ENCODE results near the gene PRDM5. TPM values are rescaled to one million over a fixed set of nuclear protein-coding genes. Genes with fewer than 3 reads are reported as not detected.

Gene PRDM5
- total RNA-seq, 5 donors from 2014 or later (not counting 1 experiment from before 2014, with no cell fraction given), result 0.47 to 1.4 (median 0.86) TPM; not detected in 1

- no peaks in the 10 kb centered on the region for H3K27me3 ChIP-seq (replicated peaks in 1 of 2; ENCODE audit: control insufficient read depth in 2 of 2, extremely low read depth in 1 of 2, insufficient read depth in 2 of 2, low read length in 1 of 2)
- Mint-ChIP-seq H3K36me3 (no peaks in the 10 kb centered on the region), H3K9me3 (peaks cover 0 to 10% (median 5%) of the 10 kb centered on the region in 3 donors), H3K4me3 (no peak overlapping the region), H3K27me3 (peaks cover 0 to 2% of the 10 kb centered on the region in 2 donors), H3K27ac (no peak overlapping the region), H3K4me1 (no peaks in the 10 kb centered on the region)
- POLR2A ChIA-PET, result no interaction called here
- ATAC-seq (replicated peaks in 1 of 4) (no peak), DNase-seq (no peak)
- CTCF ChIA-PET, result no interaction called here
- no peak overlapping the region for H3K27ac ChIP-seq (ENCODE audit: low read length)
- H3K4me1 ChIP-seq (ENCODE audit: control insufficient read depth in 1 of 2, extremely low read depth in 1 of 2, insufficient read depth in 2 of 2, low read length in 2 of 2), result no peaks in the 10 kb centered on the region
- no CpG with 5 or more reads among the region's 1 CpG for WGBS (ENCODE audit: insufficient coverage)
- H3K9me3 ChIP-seq, result no peaks in the 10 kb centered on the region
- no peaks in the 10 kb centered on the region for H3K36me3 ChIP-seq (ENCODE audit: control insufficient read depth in 2 of 2, extremely low read depth in 1 of 2, insufficient read depth in 1 of 2, low read length in 1 of 2)
- no peak overlapping the region for H3K4me3 ChIP-seq (ENCODE audit: control insufficient read depth in 1 of 2, extremely low read depth in 1 of 2, low read length in 1 of 2)
Measured at GRCh38 chr4:120837656-120838055, 84.9 kb downstream of the PRDM5 start.

GRCh38 chr4:120835342-120835741 is 87.2 kb downstream of the PRDM5 start:
- Mint-ChIP-seq H3K27me3 (peaks cover 0 to 2% of the 10 kb centered on the region in 2 donors), H3K4me3 (no peak overlapping the region), H3K9me3 (peaks cover 0 to 10% (median 5%) of the 10 kb centered on the region in 3 donors), H3K4me1 (no peaks in the 10 kb centered on the region), H3K27ac (no peak overlapping the region), H3K36me3 (no peaks in the 10 kb centered on the region)
- ChIA-PET POLR2A (interaction anchor here in 1 of 2 donors (0.7 kb wide), 1 partner anchor 66 kb away, joined by 3 read pairs; no protein-coding TSS in a partner anchor), CTCF (no interaction called here)
- Histone ChIP-seq H3K9me3 (no peaks in the 10 kb centered on the region), H3K27ac (ENCODE audit: low read length) (no peak overlapping the region), H3K4me1 (ENCODE audit: control insufficient read depth in 1 of 2, extremely low read depth in 1 of 2, insufficient read depth in 2 of 2, low read length in 2 of 2) (no peaks in the 10 kb centered on the region), H3K4me3 (ENCODE audit: control insufficient read depth in 1 of 2, extremely low read depth in 1 of 2, low read length in 1 of 2) (no peak overlapping the region), H3K36me3 (ENCODE audit: control insufficient read depth in 2 of 2, extremely low read depth in 1 of 2, insufficient read depth in 1 of 2, low read length in 1 of 2) (no peaks in the 10 kb centered on the region), H3K27me3 (replicated peaks in 1 of 2; ENCODE audit: control insufficient read depth in 2 of 2, extremely low read depth in 1 of 2, insufficient read depth in 2 of 2, low read length in 1 of 2) (no peaks in the 10 kb centered on the region)
- DNase-seq (no peak), ATAC-seq (replicated peaks in 1 of 4) (no peak)
- 80% methylated on average over 1 of the region's 1 CpG for WGBS (ENCODE audit: insufficient coverage)

- Mint-ChIP-seq H3K36me3 (no peaks in the 10 kb centered on the region), H3K4me3 (no peak overlapping the region), H3K27me3 (no peaks in the 10 kb centered on the region), H3K27ac (no peak overlapping the region), H3K9me3 (peaks cover 0 to 10% (median 5%) of the 10 kb centered on the region in 3 donors), H3K4me1 (no peaks in the 10 kb centered on the region)
- Histone ChIP-seq H3K4me3 (ENCODE audit: control insufficient read depth in 1 of 2, extremely low read depth in 1 of 2, low read length in 1 of 2) (no peak overlapping the region), H3K9me3 (no peaks in the 10 kb centered on the region), H3K27me3 (replicated peaks in 1 of 2; ENCODE audit: control insufficient read depth in 2 of 2, extremely low read depth in 1 of 2, insufficient read depth in 2 of 2, low read length in 1 of 2) (no peaks in the 10 kb centered on the region), H3K4me1 (ENCODE audit: control insufficient read depth in 1 of 2, extremely low read depth in 1 of 2, insufficient read depth in 2 of 2, low read length in 2 of 2) (no peaks in the 10 kb centered on the region), H3K27ac (ENCODE audit: low read length) (no peak overlapping the region), H3K36me3 (ENCODE audit: control insufficient read depth in 2 of 2, extremely low read depth in 1 of 2, insufficient read depth in 1 of 2, low read length in 1 of 2) (no peaks in the 10 kb centered on the region)
- DNase-seq (no peak), ATAC-seq (replicated peaks in 1 of 4) (no peak)
- CTCF ChIA-PET, result no interaction called here
- POLR2A ChIA-PET, result no interaction called here
- 97% methylated on average over 5 of the region's 7 CpGs for WGBS (ENCODE audit: insufficient coverage)
Measured at GRCh38 chr4:120830204-120830603, 92.3 kb downstream of the PRDM5 start.

GRCh38 chr4:120829113-120829831 is 93.3 kb downstream of the PRDM5 start:
- ATAC-seq (replicated peaks in 1 of 4), result no peak
- no peaks in the 10 kb centered on the region for H3K27me3 Mint-ChIP-seq
- 42% methylated on average over 1 of the region's 4 CpGs for WGBS (ENCODE audit: insufficient coverage)
- Histone ChIP-seq H3K9me3 (no peaks in the 10 kb centered on the region), H3K36me3 (ENCODE audit: control insufficient read depth in 2 of 2, extremely low read depth in 1 of 2, insufficient read depth in 1 of 2, low read length in 1 of 2) (no peaks in the 10 kb centered on the region), H3K4me3 (ENCODE audit: control insufficient read depth in 1 of 2, extremely low read depth in 1 of 2, low read length in 1 of 2) (no peak overlapping the region), H3K4me1 (ENCODE audit: control insufficient read depth in 1 of 2, extremely low read depth in 1 of 2, insufficient read depth in 2 of 2, low read length in 2 of 2) (no peaks in the 10 kb centered on the region), H3K27ac (ENCODE audit: low read length) (no peak overlapping the region), H3K27me3 (replicated peaks in 1 of 2; ENCODE audit: control insufficient read depth in 2 of 2, extremely low read depth in 1 of 2, insufficient read depth in 2 of 2, low read length in 1 of 2) (no peaks in the 10 kb centered on the region)
- DNase-seq, result no peak
- H3K4me3 Mint-ChIP-seq, result no peak overlapping the region
- POLR2A ChIA-PET, result no interaction called here
- no peaks in the 10 kb centered on the region for H3K36me3 Mint-ChIP-seq
- no peak overlapping the region for H3K27ac Mint-ChIP-seq
- H3K4me1 Mint-ChIP-seq, result no peaks in the 10 kb centered on the region
- H3K9me3 Mint-ChIP-seq, result peaks cover 0 to 5% (median 5%) of the 10 kb centered on the region in 3 donors
- CTCF ChIA-PET, result no interaction called here

GRCh38 chr4:120826853-120827252 is 95.7 kb downstream of the PRDM5 start:
- Mint-ChIP-seq H3K27ac (no peak overlapping the region), H3K36me3 (no peaks in the 10 kb centered on the region), H3K4me1 (no peaks in the 10 kb centered on the region), H3K4me3 (no peak overlapping the region), H3K27me3 (no peaks in the 10 kb centered on the region), H3K9me3 (no peaks in the 10 kb centered on the region)
- 86% methylated on average over 1 of the region's 6 CpGs for WGBS (ENCODE audit: insufficient coverage)
- Histone ChIP-seq H3K27ac (ENCODE audit: low read length) (no peak overlapping the region), H3K27me3 (replicated peaks in 1 of 2; ENCODE audit: control insufficient read depth in 2 of 2, extremely low read depth in 1 of 2, insufficient read depth in 2 of 2, low read length in 1 of 2) (no peaks in the 10 kb centered on the region), H3K4me3 (ENCODE audit: control insufficient read depth in 1 of 2, extremely low read depth in 1 of 2, low read length in 1 of 2) (no peak overlapping the region), H3K36me3 (ENCODE audit: control insufficient read depth in 2 of 2, extremely low read depth in 1 of 2, insufficient read depth in 1 of 2, low read length in 1 of 2) (no peaks in the 10 kb centered on the region), H3K9me3 (no peaks in the 10 kb centered on the region), H3K4me1 (ENCODE audit: control insufficient read depth in 1 of 2, extremely low read depth in 1 of 2, insufficient read depth in 2 of 2, low read length in 2 of 2) (no peaks in the 10 kb centered on the region)
- DNase-seq (no peak), ATAC-seq (replicated peaks in 1 of 4) (no peak)
- ChIA-PET POLR2A (no interaction called here), CTCF (interaction anchor here in 1 of 2 donors (0.6 kb wide), 1 partner anchor 107 kb away, joined by 6 read pairs; no protein-coding TSS in a partner anchor)

GRCh38 chr4:120826449-120826848 is 96.1 kb downstream of the PRDM5 start:
- CTCF ChIA-PET, result interaction anchor here in 1 of 2 donors (0.6 kb wide), 1 partner anchor 107 kb away, joined by 6 read pairs; no protein-coding TSS in a partner anchor
- Histone ChIP-seq H3K9me3 (no peaks in the 10 kb centered on the region), H3K36me3 (ENCODE audit: control insufficient read depth in 2 of 2, extremely low read depth in 1 of 2, insufficient read depth in 1 of 2, low read length in 1 of 2) (no peaks in the 10 kb centered on the region), H3K4me1 (ENCODE audit: control insufficient read depth in 1 of 2, extremely low read depth in 1 of 2, insufficient read depth in 2 of 2, low read length in 2 of 2) (no peaks in the 10 kb centered on the region), H3K27me3 (replicated peaks in 1 of 2; ENCODE audit: control insufficient read depth in 2 of 2, extremely low read depth in 1 of 2, insufficient read depth in 2 of 2, low read length in 1 of 2) (no peaks in the 10 kb centered on the region), H3K27ac (ENCODE audit: low read length) (no peak overlapping the region), H3K4me3 (ENCODE audit: control insufficient read depth in 1 of 2, extremely low read depth in 1 of 2, low read length in 1 of 2) (no peak overlapping the region)
- Mint-ChIP-seq H3K4me1 (no peaks in the 10 kb centered on the region), H3K27me3 (no peaks in the 10 kb centered on the region), H3K27ac (no peak overlapping the region), H3K36me3 (no peaks in the 10 kb centered on the region), H3K9me3 (no peaks in the 10 kb centered on the region), H3K4me3 (no peak overlapping the region)
- DNase-seq (no peak), ATAC-seq (replicated peaks in 1 of 4) (no peak)
- WGBS (ENCODE audit: insufficient coverage), result 83% methylated on average over 1 of the region's 1 CpG
- POLR2A ChIA-PET, result interaction anchor here in 1 of 2 donors (0.6 kb wide), 1 partner anchor 69 kb away, joined by 3 read pairs; no protein-coding TSS in a partner anchor

Measured in T-cell (primary cell).